ENCODE measurements around the gene MARCOL.

The MARCOL gene

GRCh38 chr5:148238418-148238794 lies at the start of gene MARCOL:
TSS of gene MARCOL (plus strand) at chr5:148238525. CDS start at chr5:148238598, 73 bp downstream.
- no peak for DNase-seq

DNA sequence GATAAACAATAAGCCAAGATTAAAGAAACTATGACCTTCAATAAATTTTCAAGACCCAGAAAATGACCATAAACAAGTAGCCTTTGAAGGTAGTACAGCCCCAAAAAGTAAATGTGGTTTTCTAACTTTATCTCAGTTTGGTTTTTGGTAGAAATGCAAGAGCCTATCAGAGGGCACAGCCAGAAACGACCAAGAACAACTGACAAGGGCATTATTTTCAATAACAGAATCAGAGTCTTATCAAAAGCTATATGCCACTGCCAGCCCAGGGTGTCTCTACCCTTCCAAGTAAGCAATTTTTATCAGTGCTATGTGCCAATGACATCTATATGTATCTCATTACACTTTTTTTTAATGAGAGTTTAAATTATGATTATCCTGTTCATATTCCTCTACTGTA lies 47.3 kb upstream of the MARCOL start:
- no peak for DNase-seq

DNA sequence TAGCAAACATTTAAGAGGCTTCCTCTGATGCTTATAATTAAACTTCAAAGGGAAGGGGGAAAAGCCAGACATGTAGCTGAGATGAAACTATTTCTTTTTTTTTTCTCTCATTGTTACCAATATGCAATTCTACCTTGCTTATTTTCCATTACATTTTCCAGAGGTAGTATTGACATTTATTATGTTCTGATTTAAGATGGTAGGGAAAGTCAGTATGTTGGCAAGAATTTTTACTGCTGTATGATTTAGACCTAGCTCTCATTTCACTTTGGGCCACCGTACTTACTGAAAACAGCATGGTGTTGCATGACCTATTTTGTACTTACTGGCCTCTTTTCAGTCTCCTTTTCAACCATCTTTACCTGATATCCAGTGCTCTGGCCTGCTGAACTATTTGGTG lies 45.1 kb upstream of the MARCOL start:
- no peak for DNase-seq

- DNase-seq = no peak
These were observed 37.2 kb upstream of the MARCOL start for GRCh38 chr5:148201151-148201550.

DNA sequence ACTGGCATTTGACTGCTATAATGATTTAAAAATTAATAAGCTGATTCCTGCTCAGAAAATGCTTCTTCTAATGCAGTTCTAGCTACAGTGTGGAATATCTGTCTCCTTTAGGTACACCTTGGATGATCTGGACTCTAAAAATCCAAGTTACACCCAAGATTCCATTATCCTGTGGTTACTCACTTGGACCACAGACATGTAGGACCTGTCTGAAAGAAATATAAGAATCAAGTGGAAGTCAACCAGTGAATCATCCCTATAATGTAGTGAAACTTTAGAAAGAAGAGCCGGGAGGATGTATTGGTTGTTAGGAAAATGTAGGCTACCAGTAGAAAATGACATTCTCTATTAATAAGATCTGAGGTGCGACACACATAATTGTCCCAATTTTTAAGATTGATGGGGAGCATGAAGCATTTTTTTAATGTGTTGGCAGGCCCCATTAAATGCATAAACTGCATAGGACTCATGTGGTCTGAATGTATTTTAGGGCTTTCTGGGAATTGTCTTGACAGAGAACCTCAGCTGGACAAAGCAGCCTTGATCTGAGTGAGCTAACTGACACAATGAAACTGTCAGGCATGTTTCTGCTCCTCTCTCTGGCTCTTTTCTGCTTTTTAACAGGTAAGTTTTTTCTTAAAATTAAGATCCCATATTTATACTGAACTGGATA lies 35.7 kb upstream of the MARCOL start, which contains the start of gene SPINK6:
Gene SPINK6 (plus strand): TSS at position 512 of the 673 bp plus-strand sequence. CDS start 55 bp downstream, at position 567.
- no peak for DNase-seq

DNA sequence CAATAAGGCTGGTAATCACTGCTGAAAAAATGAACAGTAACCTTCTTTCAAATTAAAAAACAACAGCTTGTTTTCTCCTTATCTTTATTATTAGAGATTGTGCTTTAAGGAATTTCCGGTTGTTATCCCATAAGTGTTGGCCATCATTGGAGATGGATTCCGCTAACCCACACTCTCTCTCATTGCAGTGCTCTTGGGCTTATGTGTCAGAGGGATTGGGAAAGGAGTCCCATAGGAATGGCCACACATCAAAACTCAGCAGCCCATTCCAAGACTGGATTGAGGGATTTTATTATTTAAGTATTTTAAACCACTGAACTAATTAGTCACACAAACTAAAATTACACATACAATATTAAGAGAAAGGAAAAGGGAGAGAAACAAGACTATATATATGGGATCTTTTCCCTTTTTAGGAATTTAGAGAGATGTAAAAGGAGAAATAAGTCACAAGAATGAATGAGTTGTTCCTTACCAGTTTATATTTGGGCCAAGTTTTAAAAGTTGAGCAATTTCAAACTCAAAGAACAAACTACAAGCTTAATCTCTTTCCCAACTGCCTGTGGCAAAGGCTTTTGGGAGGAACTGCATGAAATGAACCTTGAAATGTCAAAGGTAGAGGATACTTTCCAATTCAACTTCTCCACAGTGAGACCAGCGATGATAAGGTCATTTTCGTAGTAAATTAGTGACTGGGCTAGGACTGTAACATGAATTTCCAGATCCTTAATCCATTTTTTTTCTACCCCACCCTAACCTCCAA lies 33.1 kb upstream of the MARCOL start:
- DNase-seq = no peak

- no peak for DNase-seq
These were observed 32.5 kb upstream of the MARCOL start for GRCh38 chr5:148205865-148206264.

GRCh38 chr5:148206620-148207019 lies 31.7 kb upstream of the MARCOL start:
- DNase-seq = no peak

DNA sequence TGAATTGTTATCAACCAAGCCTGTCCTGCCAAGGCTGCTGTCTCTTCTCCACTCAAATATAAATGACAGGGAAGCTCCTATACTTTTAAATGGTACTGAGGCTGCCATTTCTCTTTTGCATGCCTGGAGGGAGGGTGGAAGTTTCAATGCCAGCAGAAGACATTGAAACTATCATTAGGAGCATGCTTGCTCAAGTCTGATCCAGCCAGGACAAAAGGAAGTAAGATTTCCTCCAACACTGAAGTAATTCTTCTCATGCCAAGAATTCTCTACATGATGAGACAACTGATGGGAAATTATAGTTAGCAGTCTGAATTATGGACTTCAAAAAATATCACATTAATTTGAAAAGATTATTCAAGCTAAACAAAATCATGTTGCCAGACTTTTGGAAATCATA lies 30.1 kb upstream of the MARCOL start:
- DNase-seq = no peak

DNA sequence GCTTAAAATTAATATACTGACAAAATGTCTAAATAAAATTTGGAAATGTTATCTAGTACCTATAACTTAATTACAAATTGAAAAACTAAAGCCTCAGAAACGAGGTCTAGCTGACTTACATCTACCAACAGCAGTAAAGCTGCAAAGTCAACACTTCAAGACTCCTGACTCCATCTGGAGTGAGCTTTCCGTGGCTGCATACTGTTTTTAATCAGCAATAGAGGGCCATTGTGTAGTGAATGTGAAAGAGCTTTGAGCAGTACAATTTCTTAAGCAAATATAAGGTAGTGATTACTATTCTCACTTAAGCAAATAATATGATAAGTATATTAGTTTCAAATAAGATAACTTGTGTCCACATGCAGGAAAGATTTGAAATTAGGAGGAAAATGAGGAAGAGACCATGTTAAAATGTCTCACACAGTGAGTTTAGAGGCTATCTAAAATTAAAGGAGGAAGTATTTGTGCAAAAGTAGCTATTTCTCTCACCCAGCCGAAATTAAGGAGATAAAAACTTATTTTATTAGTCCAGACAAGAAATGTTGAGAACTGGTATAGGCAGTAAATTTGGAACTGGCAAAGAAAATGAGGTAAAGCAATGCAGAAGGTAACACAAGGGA lies 29.1 kb upstream of the MARCOL start:
- DNase-seq = no peak

DNA sequence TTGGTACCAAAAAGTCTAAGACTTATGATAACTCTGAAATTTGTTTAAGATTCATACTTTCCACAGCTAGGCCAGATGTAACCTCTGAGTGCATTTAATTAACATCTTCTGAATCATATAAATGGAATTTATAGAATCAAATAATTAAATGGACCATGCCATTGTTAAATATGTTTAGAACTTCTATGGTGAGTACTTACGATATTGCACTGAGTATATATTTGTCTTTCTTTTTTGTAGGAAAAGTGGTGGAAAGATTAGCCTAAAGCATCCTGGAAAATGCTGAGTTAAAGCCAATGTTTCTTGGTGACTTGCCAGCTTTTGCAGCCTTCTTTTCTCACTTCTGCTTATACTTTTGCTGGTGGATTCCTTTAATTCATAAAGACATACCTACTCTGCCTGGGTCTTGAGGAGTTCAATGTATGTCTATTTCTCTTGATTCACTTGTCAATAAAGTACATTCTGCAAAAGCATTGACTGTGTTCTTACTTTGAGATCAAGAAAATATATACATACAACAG lies 23.6 kb upstream of the MARCOL start:
- DNase-seq = no peak

DNA sequence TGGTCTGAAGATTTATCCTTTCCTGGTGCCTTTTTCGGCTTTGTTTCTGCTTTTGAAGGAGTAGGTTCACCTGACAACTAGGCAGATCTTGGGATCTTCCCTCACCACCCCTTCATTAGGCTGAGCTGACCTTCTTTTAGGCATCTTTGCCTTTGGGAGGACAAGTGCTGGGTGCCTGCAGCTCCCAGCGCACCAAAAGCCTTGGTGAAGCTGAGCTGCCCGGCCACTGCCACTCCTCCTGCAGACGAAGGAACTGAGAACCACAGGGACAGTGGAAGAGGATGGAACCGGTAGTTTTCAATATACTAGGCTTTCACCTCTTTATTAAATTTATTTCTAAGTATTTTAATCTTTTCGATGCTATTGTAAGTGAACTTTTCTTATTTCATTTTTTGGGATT lies 16.8 kb upstream of the MARCOL start:
- no peak for DNase-seq

- DNase-seq = no peak
These were observed 14.1 kb upstream of the MARCOL start for GRCh38 chr5:148224117-148224742.

DNA sequence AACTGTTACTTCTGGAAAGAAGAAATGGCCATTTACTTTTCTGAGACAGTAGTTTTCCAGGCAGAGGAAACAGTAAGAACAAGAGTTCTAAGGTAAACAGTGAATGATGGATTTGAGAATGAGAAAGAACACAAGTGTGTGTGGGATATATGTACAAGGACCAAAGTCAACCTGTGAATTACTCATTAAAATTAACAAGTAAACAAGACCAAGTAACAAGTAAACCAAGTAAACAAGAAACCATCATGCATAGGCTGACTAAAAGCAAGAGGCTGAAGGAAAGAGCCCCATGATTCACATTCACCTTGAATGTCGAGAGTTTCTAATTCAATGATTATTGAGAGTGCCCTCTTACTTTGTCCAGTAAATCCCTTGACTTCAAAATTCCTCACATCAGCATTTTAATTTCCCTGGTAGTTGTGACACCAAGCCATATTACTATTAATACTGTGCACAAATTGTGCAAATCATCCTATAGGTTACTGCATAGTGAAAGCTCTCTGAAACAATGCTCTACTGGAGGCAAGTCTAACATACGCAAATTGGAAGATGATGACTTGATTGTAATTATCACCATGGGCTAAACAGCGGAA lies 9.8 kb upstream of the MARCOL start:
- no peak for DNase-seq

- no peak for DNase-seq
These were observed 8.5 kb upstream of the MARCOL start for GRCh38 chr5:148229840-148230239.

- DNase-seq = no peak
These were observed 8.1 kb upstream of the MARCOL start for GRCh38 chr5:148230240-148230639.

DNA sequence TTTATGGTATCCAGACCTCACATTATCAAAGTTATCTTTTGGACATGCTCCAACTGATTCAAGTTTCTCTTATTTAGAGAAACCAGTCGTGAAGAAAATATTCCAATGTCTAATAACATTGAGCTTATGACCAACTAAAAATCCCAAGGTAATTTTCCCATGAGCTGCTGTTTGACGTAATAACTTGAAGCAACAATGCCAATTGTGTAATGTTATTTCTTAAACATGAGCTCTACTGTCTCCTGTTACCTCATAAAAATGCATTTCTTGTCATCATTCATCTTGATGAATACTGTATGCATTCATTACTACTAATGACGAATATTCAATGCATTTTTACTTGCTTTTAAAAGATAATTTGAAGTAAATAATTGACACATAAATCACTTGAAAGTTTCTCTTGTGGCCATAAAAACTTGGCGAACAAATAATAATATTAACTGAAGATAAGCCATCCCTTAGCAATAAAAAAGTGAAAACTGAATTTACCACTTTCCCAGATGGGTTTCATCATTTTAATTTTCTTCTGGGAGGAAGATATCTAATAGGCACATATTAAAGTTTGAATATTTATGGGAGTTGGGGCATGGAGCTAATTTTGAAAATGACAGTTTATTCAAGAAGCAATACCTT lies 424 bp upstream of the MARCOL start:
- no peak for DNase-seq

- no peak for DNase-seq
These were observed 10.6 kb downstream of the MARCOL start for GRCh38 chr5:148248894-148249293.

- DNase-seq = no peak
These were observed 17.1 kb downstream of the MARCOL start for GRCh38 chr5:148255456-148255855.

GRCh38 chr5:148259288-148259687 lies 21.0 kb downstream of the MARCOL start:
- DNase-seq = no peak

DNA sequence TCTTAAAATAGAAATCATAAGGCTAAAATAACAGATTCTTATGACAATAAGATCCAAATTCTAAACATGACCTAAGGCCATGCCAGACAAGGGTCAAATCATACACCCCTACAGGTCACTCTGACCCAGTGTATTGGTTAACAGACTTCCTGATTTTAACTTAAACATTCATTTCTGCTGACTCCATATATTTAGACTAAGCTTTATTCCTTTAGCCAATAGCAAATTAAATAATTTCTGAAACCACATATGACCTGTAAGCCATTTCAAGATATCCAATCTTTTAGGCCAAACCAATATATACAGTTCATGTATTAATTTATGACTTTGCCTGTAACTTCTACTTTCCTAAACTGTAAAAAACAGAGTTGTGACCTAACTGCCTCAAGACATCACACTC lies 22.9 kb downstream of the MARCOL start:
- no peak for DNase-seq

- DNase-seq = no peak
These were observed 29.6 kb downstream of the MARCOL start for GRCh38 chr5:148267962-148268361.
